ENCODE data around the gene NFATC1.
"Not testable (repeated sequence)": the region's sequence is repeated elsewhere in the genome, so short reads cannot be mapped to it uniquely, and the experiment has no call there.

Gene NFATC1

GRCh38 chr18:79376661-79377060, 19.1 kb upstream of the NFATC1 start:
- DNase-seq, result not testable (repeated sequence)

GRCh38 chr18:79377187-79377891, 18.4 kb upstream of the NFATC1 start:
- no peak for DNase-seq

GRCh38 chr18:79378536-79379250, 17.0 kb upstream of the NFATC1 start:
- peak; percentile 64 for DNase-seq

GRCh38 chr18:79379251-79379905, 16.4 kb upstream of the NFATC1 start:
- no peak for DNase-seq

- no peak for DNase-seq
Measured at GRCh38 chr18:79379931-79380815, 15.6 kb upstream of the NFATC1 start.

- DNase-seq, result peak; percentile 57
Measured at GRCh38 chr18:79380816-79381806, 14.6 kb upstream of the NFATC1 start.

- DNase-seq, result no peak
Measured at GRCh38 chr18:79381811-79382311, 13.9 kb upstream of the NFATC1 start.

- no peak for DNase-seq
Measured at GRCh38 chr18:79382681-79383387, 12.9 kb upstream of the NFATC1 start.

- no peak for DNase-seq
Measured at GRCh38 chr18:79383388-79384056, 12.2 kb upstream of the NFATC1 start.

- DNase-seq, result no peak
Measured at GRCh38 chr18:79384151-79384807, 11.5 kb upstream of the NFATC1 start.

- DNase-seq, result no peak
Measured at GRCh38 chr18:79384834-79385233, 10.9 kb upstream of the NFATC1 start.

- DNase-seq, result no peak
Measured at GRCh38 chr18:79385326-79385707, 10.4 kb upstream of the NFATC1 start.

GRCh38 chr18:79385708-79386341, 9.9 kb upstream of the NFATC1 start:
- no peak for DNase-seq

GRCh38 chr18:79386547-79386946, 9.2 kb upstream of the NFATC1 start:
- DNase-seq, result no peak

- no peak for DNase-seq
Measured at GRCh38 chr18:79387214-79387613, 8.5 kb upstream of the NFATC1 start.

- DNase-seq, result no peak
Measured at GRCh38 chr18:79387615-79388014, 8.1 kb upstream of the NFATC1 start.

- DNase-seq, result no peak
Measured at GRCh38 chr18:79388043-79388442, 7.7 kb upstream of the NFATC1 start.

- no peak for DNase-seq
Measured at GRCh38 chr18:79389689-79390088, 6.0 kb upstream of the NFATC1 start.

GRCh38 chr18:79392226-79392625, 3.5 kb upstream of the NFATC1 start:
- DNase-seq, result no peak

Data from NCI-H82 (cell line).